Measurements from ENCODE around the gene ADORA1.

The ADORA1 gene

GRCh38 chr1:203143641-203144040 is 16.1 kb downstream of the ADORA1 start:
- DNase-seq = no peak

DNA sequence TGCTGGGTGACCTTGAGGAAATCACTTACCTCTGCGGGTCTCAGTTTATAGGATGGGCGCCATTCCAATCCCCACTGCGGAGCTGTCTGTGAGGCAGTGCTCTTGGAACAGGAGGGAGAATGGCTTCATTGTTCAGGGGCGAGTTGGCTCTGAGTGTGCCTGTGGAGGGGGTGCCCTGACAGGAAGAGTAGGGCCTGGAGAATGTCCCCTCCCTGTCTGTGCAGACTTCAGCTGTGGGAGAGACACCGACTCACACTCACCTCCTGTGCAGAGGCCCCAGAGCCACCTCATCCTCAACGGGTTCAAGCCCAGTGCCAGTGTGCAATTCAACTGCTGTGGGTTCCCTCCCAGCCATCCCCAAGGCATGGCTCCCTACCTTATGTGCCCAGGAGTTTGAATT is 17.1 kb downstream of the ADORA1 start:
- DNase-seq = no peak

GRCh38 chr1:203145321-203146041 is 18.0 kb downstream of the ADORA1 start:
- DNase-seq = no peak

- DNase-seq = no peak
Measured at GRCh38 chr1:203146042-203146369, 18.5 kb downstream of the ADORA1 start.

GRCh38 chr1:203146537-203146936 is 19.0 kb downstream of the ADORA1 start:
- DNase-seq = no peak

DNA sequence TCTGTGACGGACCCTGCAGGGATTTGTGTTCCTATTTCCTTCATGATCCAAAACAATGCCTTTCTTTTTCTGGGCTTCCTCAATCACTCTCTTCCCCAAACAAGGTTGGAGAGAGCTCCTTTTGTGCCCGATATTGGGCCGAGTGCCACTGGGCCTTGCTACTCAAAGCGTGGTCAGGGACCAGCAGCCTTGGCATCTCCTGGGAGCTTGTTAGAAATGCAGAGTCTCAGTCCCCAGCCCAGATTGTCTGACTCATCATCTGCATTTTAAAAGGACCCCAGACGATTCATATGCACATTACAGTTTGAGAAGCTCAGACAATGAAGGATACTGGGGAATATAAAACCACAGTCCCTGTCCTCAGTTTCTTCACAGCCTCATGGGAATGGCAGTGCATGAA is 19.9 kb downstream of the ADORA1 start:
- no peak for DNase-seq

DNA sequence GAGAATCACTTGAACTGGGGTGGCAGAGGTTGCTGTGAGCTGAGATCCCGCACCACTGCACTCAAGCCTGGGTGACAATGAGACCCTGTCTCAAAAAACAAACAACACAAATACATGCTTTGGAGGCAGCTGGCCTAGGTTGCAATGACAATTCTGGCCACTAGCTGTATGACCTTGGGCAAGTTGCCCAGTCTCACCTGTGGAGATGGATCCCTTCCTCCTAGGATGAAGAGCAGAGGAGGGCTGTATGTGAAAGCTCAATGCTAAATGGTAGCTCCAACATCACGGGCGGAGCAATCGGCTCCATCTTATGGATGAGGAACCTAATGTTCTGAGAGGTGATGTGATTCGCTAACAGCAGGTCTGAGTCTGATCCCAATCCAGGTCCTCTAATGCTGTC is 20.6 kb downstream of the ADORA1 start:
- no peak for DNase-seq

- no peak for DNase-seq
Measured at GRCh38 chr1:203148579-203148978, 21.1 kb downstream of the ADORA1 start.

- DNase-seq = no peak
Measured at GRCh38 chr1:203149188-203149840, 21.8 kb downstream of the ADORA1 start.

DNA sequence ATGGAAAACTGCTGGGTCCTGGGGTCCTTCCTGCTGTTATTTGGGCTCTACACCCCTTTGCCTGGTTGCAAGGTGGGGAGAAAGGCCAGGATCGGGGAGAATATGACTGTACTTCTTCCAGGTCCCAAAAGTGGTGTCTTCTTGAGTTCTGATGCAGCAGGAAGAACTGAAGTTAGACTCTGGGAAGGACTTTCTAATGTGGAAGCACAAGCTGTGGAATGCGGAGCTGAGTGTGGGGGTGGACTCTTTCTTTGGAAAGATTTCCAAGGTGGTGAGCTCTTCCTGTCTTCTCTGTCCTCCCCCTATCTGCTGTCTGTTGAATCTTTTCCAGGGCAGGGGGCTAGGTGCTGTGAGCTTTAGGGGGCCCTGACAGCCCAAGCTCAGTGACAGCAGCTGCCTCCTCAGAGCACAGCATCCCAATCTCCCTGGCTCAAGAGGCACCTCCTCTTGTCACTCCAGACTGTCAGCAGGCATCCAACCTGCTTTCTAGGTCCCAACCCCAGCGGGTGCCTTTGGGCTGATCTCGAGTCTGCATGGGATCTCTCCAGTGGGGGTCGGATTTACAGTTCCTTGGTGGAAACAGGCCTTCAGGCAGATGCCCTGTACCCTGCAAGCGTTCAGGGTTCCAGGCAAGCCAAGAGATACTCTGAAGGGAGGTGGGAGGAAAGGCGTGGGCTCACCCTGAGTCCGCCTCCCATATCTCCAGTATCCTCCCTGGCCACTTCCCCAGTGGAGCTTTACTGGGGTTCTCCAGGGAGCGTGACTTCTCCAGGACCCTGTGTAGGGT is 23.2 kb downstream of the ADORA1 start:
- no peak for DNase-seq

GRCh38 chr1:203151362-203152157 is 24.0 kb downstream of the ADORA1 start:
- no peak for DNase-seq

- no peak for DNase-seq
Measured at GRCh38 chr1:203152158-203153034, 24.9 kb downstream of the ADORA1 start.

DNA sequence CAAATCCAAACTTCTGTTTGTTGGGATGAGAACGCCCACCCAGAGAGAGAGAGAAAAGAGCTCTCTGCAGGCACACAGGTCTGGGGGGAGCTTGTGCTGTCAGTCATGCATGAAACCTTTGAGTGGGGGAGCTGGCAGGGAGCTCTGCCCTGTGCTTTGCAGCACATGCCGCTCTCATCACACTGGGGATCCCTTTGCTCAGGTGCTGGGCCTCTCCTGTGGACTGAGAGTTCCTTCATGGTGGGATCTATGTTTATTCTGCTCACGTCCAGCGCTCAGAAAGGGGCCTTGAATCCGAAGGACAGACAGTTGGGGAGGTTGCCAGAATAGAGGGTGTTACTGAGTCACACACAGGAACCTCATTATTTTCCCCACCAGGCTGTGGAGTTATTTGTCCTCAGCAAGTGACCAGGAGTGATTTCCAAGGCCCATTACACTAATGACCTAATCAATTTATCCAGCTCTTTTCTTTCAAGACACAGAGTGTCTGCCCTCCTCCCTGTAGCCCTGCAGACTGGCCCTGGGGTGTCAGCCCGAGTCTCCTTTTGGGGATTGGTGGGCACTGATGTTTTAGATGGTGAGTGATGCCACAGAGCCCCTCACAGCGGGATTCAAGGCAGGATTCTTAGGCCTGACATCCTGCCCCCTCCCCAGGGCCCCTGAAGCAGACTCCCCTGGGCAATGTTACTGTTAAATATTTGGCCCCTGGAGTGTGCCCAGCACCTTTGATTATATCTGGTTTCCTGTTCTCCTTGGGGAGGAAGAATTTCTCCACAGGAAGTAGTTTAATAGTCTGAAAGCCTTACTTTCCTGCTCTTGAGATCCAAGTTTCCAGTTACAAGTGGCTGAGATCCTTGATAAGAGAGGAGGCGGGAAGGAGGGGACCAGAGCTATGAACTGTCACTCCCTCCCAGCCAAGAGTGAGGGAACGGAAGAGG is 25.8 kb downstream of the ADORA1 start:
- DNase-seq = no peak

DNA sequence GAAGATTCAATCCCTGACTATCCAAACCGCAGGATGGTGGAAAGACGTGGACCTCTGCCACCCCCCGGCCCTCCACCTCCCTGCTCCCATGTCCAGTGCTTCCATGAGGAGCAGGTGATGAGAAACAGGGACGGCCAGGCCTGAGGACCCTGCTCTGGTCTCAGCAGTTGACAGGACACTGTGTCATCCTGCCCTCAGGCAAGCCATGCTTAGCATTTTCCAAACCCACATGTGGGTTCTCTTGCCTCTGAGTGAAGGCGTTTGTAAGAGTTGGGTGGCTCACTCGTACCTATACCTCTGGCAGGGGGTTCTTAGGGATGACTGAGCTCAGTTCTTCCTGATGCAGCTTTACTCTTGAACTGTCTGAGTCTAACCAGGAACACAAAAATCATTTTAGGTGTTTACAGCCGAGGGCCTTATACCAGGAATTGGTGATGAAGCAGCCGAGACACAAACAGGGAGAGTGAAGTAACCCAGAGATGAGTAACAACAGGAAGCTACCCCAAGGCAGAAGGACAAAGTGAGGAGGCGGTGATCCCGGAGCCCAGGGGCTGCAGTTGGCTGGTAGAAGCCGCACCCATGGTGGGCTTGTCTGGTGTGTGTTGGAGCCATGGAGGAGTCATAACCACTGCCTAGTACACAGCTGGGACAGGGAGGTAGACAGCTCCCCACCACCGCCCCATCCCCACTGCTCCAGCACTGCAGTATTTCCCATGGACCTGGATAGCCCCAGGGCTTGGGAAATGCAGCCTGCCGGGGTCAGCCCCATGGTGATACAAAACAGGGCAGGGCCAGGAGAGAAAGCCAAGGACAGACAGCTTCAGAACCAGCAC is 26.7 kb downstream of the ADORA1 start:
- DNase-seq = no peak

- DNase-seq = no peak
Measured at GRCh38 chr1:203156280-203156679, 28.8 kb downstream of the ADORA1 start.

DNA sequence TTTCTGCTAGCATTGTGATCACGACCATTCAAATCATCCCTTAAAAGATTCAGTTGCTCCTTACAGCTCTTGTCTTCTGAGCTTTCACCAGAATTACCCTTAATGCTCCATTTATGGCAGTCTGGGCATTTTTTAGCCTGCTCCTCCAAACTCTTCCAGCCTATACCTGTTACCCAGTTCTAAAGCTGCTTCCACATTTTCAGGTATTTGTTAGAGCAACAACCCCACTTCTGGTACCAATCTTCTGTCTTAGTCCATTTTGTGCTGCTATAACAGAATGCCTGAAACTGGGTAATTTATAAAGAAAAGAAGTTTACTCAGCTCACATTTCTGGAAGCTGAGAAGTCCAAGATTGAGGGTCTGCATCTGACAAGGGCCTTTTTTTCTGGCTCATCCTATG is 30.9 kb downstream of the ADORA1 start:
- no peak for DNase-seq

GRCh38 chr1:203158960-203159665 is 31.6 kb downstream of the ADORA1 start:
- no peak for DNase-seq

- DNase-seq = no peak
Measured at GRCh38 chr1:203159844-203160243, 32.3 kb downstream of the ADORA1 start.

- no peak for DNase-seq
Measured at GRCh38 chr1:203161175-203161574, 33.6 kb downstream of the ADORA1 start.
